DOHH2 (cell line): ENCODE results near the gene GDPGP1.

Experiments
- CTCF ChIP-seq: fragments of 200-600 bp; sonication (generic); IDR thresholded peaks from one replicate; pipeline ENCODE4 v1.5.1; 2014; ENCODE audit warnings: antibody characterized with exemption, mild to moderate bottlenecking, low read depth, low read length; ENCODE audit not compliant: poor library complexity, severe bottlenecking
- EZH2phosphoT487 ChIP-seq: fragments of 200-600 bp; sonication (generic); IDR thresholded peaks from 2 replicates; pipeline ENCODE4 v1.6.1; 2017; ENCODE audit warnings: borderline replicate concordance, mild to moderate bottlenecking, antibody characterized with exemption, low read length, moderate library complexity, mixed read lengths

GRCh38 chr15:90233387-90234095 is 468 bp upstream of the GDPGP1 start, which contains the start of gene CIB1:
- TF ChIP-seq CTCF (peak; percentile 7), EZH2phosphoT487 (no peak)
